ENCODE measurements around the gene FBLN2. TPM values are rescaled to one million over a fixed set of nuclear protein-coding genes. Genes with fewer than 3 reads are reported as not detected.

The FBLN2 gene
- total RNA-seq, 4 donors from 2014 or later, result 85.9 to 187 (median 117) TPM

- Histone ChIP-seq H3K27ac (no peak overlapping the region), H3K36me3 (peaks cover 0 to 1% of the 10 kb centered on the region in 2 donors), H3K9me3 (no peaks in the 10 kb centered on the region), H3K27me3 (peaks cover 18% of the 10 kb centered on the region), H3K4me1 (peaks cover 0 to 5% (median 4%) of the 10 kb centered on the region in 3 donors), H3K4me3 (no peak overlapping the region)
- ATAC-seq, result no peak
- 75% methylated on average over 2 of the region's 6 CpGs; no CpG with 5 or more reads in 1 of the 2 donors for WGBS, 2 donors (ENCODE audit: low coverage in 1 of 2)
- TF ChIP-seq POLR2AphosphoS5 (IDR thresholded peaks at IDR 0.05) (no peak), CTCF (IDR thresholded peaks at IDR 0.05) (no peak), POLR2A (IDR thresholded peaks at IDR 0.05) (no peak), EP300 (IDR thresholded peaks at IDR 0.05) (no peak)
Observed at GRCh38 chr3:13642597-13642996, 93.7 kb downstream of the FBLN2 start.

GRCh38 chr3:13644341-13645117, 95.6 kb downstream of the FBLN2 start:
- Histone ChIP-seq H3K27me3 (peaks cover 18% of the 10 kb centered on the region), H3K4me3 (no peak overlapping the region), H3K4me1 (peaks cover 0 to 16% (median 10%) of the 10 kb centered on the region in 3 donors), H3K27ac (no peak overlapping the region), H3K9me3 (no peaks in the 10 kb centered on the region), H3K36me3 (no peaks in the 10 kb centered on the region)
- no peak for ATAC-seq
- WGBS, 2 donors (ENCODE audit: low coverage in 1 of 2), result 90 to 100% methylated on average over 2 to 4 of the region's 4 CpGs
- no peak for TF ChIP-seq EP300 (IDR thresholded peaks at IDR 0.05)
- TF ChIP-seq CTCF (IDR thresholded peaks at IDR 0.05), result no peak
- no peak for TF ChIP-seq POLR2AphosphoS5 (IDR thresholded peaks at IDR 0.05)

- H3K4me3 ChIP-seq, result no peak overlapping the region
- no peaks in the 10 kb centered on the region for H3K9me3 ChIP-seq
- peaks cover 18% of the 10 kb centered on the region for H3K27me3 ChIP-seq
- TF ChIP-seq POLR2AphosphoS5 (IDR thresholded peaks at IDR 0.05) (no peak), POLR2A (IDR thresholded peaks at IDR 0.05) (no peak), EP300 (IDR thresholded peaks at IDR 0.05) (no peak), CTCF (IDR thresholded peaks at IDR 0.05) (no peak)
- peaks cover 0 to 31% (median 16%) of the 10 kb centered on the region in 3 donors for H3K4me1 ChIP-seq
- H3K27ac ChIP-seq, result no peak overlapping the region
- no peak for ATAC-seq
- WGBS, 2 donors (ENCODE audit: low coverage in 1 of 2), result 50 to 100% methylated on average over 1 to 2 of the region's 9 CpGs
- H3K36me3 ChIP-seq, result no peaks in the 10 kb centered on the region
Observed at GRCh38 chr3:13645801-13646637, 97.1 kb downstream of the FBLN2 start.

- Histone ChIP-seq H3K27ac (no peak overlapping the region), H3K4me1 (peaks cover 0 to 35% (median 16%) of the 10 kb centered on the region in 3 donors), H3K9me3 (no peaks in the 10 kb centered on the region), H3K4me3 (no peak overlapping the region), H3K27me3 (peaks cover 15% of the 10 kb centered on the region), H3K36me3 (no peaks in the 10 kb centered on the region)
- TF ChIP-seq POLR2A (IDR thresholded peaks at IDR 0.05), result no peak
- TF ChIP-seq CTCF (IDR thresholded peaks at IDR 0.05), result no peak
- TF ChIP-seq POLR2AphosphoS5 (IDR thresholded peaks at IDR 0.05), result peak; percentile 10
- no peak for TF ChIP-seq EP300 (IDR thresholded peaks at IDR 0.05)
- peak; percentile 46 for ATAC-seq
- whole genome bisulfite sequencing, 2 donors (ENCODE audit: low coverage in 1 of 2), result 19 to 57% methylated on average over 1 to 4 of the region's 19 CpGs
Observed at GRCh38 chr3:13647298-13648059, 98.6 kb downstream of the FBLN2 start.

All from gastroesophageal sphincter (tissue), 4 donors.